Islet precursor cell (in vitro differentiated cells): ENCODE measurements around the gene LDB3.

ENCODE experiments used
- DNase-seq: peaks from one replicate; pipeline ENCODE4 v3.0.0-alpha.2; 2018

LDB3 gene

DNA sequence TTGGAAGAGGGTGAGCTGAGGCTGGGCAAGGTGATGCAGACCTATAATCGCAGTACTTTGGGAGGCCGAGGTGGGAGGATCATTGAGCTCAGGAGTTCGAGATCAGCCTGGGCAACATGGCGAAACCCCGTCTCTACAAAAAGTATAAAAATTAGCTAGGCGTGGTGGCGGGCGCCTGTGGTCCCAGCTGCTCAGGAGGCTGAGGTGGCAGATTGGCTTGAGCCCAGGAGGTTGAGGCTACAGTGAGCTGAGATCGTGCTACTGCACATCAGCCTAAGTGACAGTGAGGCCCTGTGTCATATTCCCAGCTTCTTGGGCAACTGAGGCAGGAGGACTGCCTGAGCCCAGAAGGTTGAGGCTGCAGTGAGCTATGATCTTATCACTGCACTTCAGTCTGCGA is 101.7 kb downstream of the LDB3 start:
- DNase-seq, result no peak

DNA sequence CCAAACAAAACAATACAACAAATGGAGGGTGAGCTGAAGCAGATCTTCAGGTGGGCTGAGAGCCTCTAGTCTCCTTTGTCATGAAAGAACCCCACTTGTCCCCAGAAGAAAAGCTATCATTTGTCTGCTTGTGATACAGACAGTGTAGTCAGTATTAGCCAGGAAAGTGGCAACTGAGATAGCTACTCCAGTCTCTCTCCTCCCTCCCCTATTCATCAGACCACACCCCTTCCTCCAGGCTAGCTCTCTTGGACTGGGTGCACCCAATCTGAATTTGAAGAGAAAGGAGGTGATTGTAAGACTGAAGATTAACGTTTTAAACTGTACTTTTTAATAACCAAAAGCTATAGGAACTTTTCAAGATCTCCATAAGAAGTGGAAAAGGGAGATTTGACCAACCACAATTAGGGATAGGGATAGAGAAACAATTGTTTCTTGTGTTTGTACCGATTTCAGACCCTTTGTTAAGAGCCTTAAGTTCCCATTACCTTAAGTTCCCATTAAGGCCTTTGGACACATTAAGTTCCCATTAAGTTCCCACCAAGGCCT is 102.2 kb downstream of the LDB3 start:
- no peak for DNase-seq

DNA sequence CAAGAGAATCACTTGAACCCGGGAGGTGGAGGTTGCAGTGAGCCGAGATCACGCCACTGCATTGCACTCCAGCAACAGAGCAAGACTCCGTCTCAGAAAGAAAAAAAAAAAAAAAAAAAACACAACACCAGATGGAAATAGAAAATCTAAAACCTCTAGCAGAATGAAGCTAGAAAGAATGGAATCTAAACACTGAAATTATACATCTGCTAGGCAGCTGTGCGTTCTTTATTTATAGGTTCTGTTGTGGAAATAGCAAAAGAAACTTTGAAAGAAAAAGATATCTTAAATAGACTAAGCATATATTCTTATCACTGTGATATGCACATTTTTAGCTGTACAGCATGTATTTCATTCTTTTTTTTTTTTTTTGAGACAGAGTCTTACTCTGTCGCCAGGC is 105.2 kb downstream of the LDB3 start:
- DNase-seq, result no peak

DNA sequence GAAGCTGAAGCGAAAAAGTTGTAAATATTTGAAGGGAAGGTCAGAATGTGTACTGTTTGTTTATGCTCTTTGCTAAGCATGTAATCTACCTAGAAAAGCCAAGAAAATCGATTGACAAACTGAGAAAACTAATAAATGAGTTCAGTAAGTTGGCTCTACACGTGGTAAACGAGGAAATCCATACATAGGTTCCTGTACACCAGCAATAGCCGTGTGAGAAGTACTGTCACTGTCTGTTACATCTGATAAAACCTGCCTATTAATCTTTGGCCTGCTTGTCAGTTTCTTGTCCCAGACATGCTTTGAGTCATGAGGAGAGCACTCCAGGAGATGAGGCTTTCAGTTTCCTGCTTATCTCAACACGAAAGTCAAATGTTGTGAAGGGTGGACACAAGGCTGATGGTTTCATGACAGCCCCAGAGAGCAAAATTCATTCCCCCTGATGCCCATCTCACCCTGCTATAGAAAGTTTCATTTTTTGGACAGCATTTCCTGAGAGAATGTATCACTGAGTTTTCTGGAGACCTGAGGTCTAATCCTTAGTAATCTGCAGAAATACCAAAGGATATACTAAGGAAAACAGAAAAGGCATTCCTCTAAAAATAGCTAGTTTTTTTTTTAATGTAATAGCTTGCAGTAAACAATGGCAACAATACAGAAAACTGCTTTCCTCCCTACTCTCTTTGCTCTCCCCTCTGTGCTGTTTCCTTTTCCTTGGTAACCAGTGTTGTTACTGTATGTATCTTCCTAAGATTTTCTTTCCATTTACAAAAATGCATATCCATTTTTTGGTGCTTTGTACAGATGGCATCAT is 107.0 kb downstream of the LDB3 start:
- no peak for DNase-seq

DNA sequence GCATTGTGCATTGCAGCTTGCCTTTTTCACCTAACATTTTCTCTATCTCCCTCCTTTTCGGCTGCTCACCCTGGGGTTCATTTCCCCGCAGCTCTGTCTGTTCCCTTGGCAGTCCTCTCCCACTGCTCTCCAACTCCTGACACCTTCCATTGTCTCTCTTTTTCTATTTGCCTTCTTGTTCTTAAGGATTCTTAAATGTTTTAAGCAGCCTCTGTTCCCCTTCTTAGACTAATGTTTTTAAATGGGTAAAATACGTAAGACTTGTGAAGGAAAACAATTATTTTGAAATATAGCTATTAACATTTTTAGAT is 107.5 kb downstream of the LDB3 start:
- DNase-seq, result no peak

DNA sequence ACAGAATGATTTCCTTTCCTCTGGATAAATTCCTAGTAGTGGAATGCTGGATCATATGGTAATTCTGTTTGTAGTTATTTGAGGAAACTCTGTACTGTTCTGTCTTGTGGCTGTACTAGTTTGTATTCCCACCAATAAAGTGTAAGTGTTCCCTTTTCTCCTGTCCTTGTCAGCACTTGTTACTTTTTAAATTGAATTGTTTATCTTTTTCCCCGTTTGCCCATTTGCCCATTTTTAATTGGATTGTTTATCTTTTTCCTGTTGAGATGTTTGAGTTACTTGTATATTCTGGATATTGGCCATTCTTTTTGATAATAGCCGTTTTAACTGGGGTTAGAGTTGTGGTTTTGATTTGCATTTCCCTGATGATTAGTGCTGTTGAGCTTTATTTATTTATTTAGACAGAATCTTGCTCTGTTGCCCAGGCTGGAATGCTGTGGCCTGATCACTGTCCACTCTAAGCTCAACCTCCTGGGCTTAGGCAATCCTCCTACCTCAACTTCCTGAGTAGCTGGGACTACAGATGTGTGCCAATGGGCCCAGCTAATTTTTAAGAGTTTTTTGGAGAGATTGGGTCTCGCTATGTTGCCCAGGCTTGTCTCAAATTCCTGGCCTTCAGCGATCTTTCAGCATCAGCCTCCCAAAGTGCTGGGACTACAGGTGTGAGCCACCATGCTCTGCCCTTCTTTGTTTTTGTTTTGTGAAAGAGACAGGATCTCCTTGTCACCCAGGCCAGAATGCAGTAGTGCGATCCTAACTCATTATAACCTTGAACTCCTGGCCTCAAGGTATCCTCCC is 111.1 kb downstream of the LDB3 start:
- no peak for DNase-seq

DNA sequence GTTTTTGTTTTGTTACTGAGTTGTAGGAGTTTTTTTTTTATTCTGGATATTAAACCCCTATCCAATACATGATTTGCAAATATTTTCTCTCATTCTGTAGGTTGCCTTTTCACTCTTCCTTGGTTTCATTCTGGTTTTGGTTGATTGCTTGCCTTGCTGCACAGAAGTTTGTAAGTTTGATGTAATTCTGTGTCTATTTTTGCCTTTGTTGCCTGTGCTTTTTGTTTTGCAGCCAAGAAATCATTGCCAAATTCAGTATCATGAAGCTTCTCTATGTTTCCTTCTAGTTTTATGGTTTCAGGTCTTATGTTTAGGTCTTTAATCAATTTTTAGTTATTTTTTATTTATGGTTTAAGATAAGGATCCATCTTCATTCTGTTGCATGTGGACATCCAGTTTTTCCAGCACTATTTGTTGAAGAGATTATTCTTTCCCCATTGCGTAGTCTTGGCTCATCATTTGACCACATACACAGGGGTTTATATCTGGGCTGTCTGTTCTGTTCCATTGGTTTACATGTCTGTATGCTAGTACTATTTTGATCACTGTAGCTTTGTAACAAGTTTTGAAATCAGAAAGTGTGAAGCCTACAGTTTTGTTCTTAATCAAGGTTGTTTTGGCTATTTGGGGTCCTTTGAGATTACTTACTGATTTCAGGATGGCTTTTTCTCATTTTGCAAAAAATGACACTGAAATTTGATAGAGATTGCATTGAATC is 114.5 kb downstream of the LDB3 start:
- DNase-seq, result no peak

DNA sequence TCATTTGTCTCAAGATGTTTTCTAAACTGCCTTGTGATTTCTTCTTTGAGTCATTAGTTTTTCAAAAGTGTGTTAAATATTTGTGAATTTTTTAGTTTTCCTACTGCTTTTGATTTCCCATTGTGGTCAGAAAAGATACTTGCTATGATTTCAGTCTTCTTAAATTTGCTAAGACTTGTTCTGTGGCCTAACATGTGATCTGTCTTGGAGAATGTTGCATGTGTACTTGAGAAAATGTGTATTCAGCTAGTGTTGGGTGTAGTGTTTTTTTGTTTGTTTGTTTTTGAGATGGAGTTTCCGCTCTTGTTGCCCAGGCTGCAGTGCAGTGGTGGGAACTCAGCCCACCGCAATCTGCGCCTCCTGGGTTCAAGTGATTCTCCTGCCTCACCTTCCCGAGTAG is 116.7 kb downstream of the LDB3 start:
- no peak for DNase-seq
